Effector memory CD4-positive, alpha-beta T cell (primary cell): Measurements from ENCODE around the gene FFAR1.
"Not testable (repeated sequence)": the region's sequence is repeated elsewhere in the genome, so short reads cannot be mapped to it uniquely, and the experiment has no call there.

Experiments
- DNase-seq, 3 donors: peaks; one replicate each; pipeline ENCODE4 v3.0.0-alpha.2; 2020
- H3K27ac ChIP-seq: 2 replicates; pipeline ENCODE4 v1.7.0; 2013; ENCODE audit warnings: mild to moderate bottlenecking, low read length, moderate library complexity; ENCODE audit not compliant: insufficient read depth, poor library complexity, severe bottlenecking
- H3K27me3 ChIP-seq: replicated peaks from 2 replicates; pipeline ENCODE4 v1.7.0; 2013; ENCODE audit warnings: mild to moderate bottlenecking, low read length; ENCODE audit not compliant: insufficient read depth, control insufficient read depth, poor library complexity, severe bottlenecking
- H3K36me3 ChIP-seq: 2 replicates; pipeline ENCODE4 v1.7.0; 2013; ENCODE audit warnings: mild to moderate bottlenecking, low read length, moderate library complexity; ENCODE audit not compliant: control insufficient read depth, insufficient read depth
- H3K4me1 ChIP-seq: 2 replicates; pipeline ENCODE4 v1.7.0; 2013; ENCODE audit warnings: low read length, mild to moderate bottlenecking; ENCODE audit not compliant: control insufficient read depth, insufficient read depth, poor library complexity, severe bottlenecking
- H3K4me3 ChIP-seq: 2 replicates; pipeline ENCODE4 v1.7.0; 2013; ENCODE audit warnings: low read length, low read depth, mild to moderate bottlenecking; ENCODE audit not compliant: insufficient read depth, poor library complexity, severe bottlenecking
- H3K9me3 ChIP-seq: 2 replicates; pipeline ENCODE4 v1.7.0; 2013; ENCODE audit warnings: mild to moderate bottlenecking, low read length, moderate library complexity; ENCODE audit not compliant: control insufficient read depth

Gene FFAR1

GRCh38 chr19:35350591-35350990, 2.9 kb downstream of the FFAR1 start:
- Histone ChIP-seq H3K27me3 (no peaks in the 10 kb centered on the region), H3K9me3 (no peaks in the 10 kb centered on the region), H3K4me1 (peaks cover 33% of the 10 kb centered on the region), H3K4me3 (no peak overlapping the region), H3K36me3 (no peaks in the 10 kb centered on the region), H3K27ac (no peak overlapping the region)
- no peak for DNase-seq

DNA sequence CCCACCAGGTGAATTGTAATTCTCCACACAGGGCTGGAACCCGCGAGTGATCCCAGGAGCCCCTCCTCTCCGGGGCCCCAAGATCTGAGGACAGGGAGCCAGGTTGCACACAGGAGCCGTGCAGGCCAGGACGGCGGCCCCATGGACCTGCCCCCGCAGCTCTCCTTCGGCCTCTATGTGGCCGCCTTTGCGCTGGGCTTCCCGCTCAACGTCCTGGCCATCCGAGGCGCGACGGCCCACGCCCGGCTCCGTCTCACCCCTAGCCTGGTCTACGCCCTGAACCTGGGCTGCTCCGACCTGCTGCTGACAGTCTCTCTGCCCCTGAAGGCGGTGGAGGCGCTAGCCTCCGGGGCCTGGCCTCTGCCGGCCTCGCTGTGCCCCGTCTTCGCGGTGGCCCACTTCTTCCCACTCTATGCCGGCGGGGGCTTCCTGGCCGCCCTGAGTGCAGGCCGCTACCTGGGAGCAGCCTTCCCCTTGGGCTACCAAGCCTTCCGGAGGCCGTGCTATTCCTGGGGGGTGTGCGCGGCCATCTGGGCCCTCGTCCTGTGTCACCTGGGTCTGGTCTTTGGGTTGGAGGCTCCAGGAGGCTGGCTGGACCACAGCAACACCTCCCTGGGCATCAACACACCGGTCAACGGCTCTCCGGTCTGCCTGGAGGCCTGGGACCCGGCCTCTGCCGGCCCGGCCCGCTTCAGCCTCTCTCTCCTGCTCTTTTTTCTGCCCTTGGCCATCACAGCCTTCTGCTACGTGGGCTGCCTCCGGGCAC, 3.9 kb downstream of the FFAR1 start:
- no peak for DNase-seq
- peaks cover 23% of the 10 kb centered on the region for H3K4me1 ChIP-seq
- H3K27ac ChIP-seq, result no peak overlapping the region
- H3K36me3 ChIP-seq, result no peaks in the 10 kb centered on the region
- no peak overlapping the region for H3K4me3 ChIP-seq
- no peaks in the 10 kb centered on the region for H3K9me3 ChIP-seq
- no peaks in the 10 kb centered on the region for H3K27me3 ChIP-seq

GRCh38 chr19:35352177-35352447, 4.4 kb downstream of the FFAR1 start:
- Histone ChIP-seq H3K4me1 (peaks cover 18% of the 10 kb centered on the region), H3K27ac (no peak overlapping the region), H3K9me3 (no peaks in the 10 kb centered on the region), H3K27me3 (no peaks in the 10 kb centered on the region), H3K4me3 (no peak overlapping the region), H3K36me3 (no peaks in the 10 kb centered on the region)
- no peak for DNase-seq

DNA sequence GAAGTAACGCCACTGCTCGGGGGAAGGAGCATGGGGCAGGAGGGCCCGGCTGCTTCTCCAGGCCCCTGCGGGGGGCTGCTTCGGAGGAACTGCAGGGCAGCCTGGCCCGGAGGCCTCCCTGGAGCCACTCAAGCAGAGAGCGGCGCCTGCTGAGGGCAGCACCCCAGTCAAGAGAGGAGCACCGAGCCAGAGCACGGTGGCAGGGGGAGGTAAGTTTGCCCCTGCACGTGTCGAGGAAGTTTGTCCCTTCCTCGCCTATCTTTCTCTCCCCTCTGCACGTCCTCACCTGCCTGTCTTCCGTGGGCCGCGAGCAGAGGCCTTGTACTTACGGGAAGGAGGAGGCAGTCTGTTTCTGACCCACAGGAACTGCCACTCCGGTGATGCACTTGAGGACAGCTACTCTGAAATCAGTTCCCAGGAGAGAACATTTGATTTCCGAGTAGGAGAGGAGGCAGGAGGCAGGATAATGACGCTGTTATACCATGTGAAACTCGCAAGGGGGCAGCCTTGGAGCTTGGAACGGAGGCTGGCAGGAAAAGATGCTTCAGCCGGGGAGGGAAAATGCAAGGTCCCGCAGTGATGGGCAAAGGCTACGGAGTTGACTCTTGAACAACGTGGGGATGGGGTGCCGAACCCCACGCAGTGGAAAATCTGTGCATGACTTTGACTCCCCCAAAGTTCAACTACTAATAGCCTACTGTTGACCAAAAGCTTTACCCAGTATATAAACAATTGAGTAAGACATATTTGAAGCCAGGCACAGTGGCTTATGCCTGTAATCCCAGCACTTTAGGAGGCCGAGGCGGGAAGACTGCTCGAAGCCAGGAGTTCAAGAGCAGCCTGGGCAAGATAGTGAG, 5.0 kb downstream of the FFAR1 start:
- peak; percentile 34 to 58 (median 43) for DNase-seq
- no peak overlapping the region for H3K4me3 ChIP-seq
- no peaks in the 10 kb centered on the region for H3K36me3 ChIP-seq

GRCh38 chr19:35353635-35354034, 5.9 kb downstream of the FFAR1 start:
- Histone ChIP-seq H3K4me1 (peaks cover 12% of the 10 kb centered on the region), H3K9me3 (no peaks in the 10 kb centered on the region), H3K27me3 (no peaks in the 10 kb centered on the region), H3K27ac (no peak overlapping the region), H3K4me3 (no peak overlapping the region), H3K36me3 (no peaks in the 10 kb centered on the region)
- DNase-seq, result no peak

More for the DNA sequence above, 5.0 kb downstream of the FFAR1 start:
- H3K27ac ChIP-seq, result no peak overlapping the region
- peaks cover 13% of the 10 kb centered on the region for H3K4me1 ChIP-seq
- no peaks in the 10 kb centered on the region for H3K27me3 ChIP-seq
- no peaks in the 10 kb centered on the region for H3K9me3 ChIP-seq

DNA sequence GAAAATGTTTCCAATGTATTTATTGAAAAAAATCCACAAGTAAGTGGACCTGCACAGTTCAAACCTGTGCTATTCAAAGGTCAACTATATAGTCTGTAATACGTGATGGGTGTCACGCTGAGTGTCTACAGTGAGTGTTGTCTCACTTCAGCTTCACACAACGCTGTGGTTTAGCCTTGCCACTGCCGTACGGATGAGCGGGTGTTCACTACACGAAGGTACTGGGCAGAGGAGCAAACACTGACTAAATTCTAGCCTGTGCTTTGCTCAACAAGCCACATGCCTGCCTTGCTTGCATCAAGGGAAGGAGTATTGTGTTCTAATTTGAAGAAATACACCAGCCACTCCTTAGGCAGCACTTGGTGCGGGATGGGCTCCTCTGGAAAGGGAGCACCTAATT, 7.2 kb downstream of the FFAR1 start:
- Histone ChIP-seq H3K4me3 (no peak overlapping the region), H3K9me3 (no peaks in the 10 kb centered on the region), H3K36me3 (no peaks in the 10 kb centered on the region), H3K27me3 (no peaks in the 10 kb centered on the region), H3K27ac (no peak overlapping the region), H3K4me1 (peaks cover 12% of the 10 kb centered on the region)
- DNase-seq, result no peak

GRCh38 chr19:35355791-35356460, 8.2 kb downstream of the FFAR1 start:
- no peaks in the 10 kb centered on the region for H3K36me3 ChIP-seq
- H3K27ac ChIP-seq, result no peak overlapping the region
- H3K9me3 ChIP-seq, result no peaks in the 10 kb centered on the region
- H3K4me3 ChIP-seq, result no peak overlapping the region
- DNase-seq, result no peak
- no peaks in the 10 kb centered on the region for H3K27me3 ChIP-seq
- H3K4me1 ChIP-seq, result peaks cover 12% of the 10 kb centered on the region

- no peak within 1 kb of the TSS for H3K4me3 ChIP-seq
- H3K9me3 ChIP-seq, result no peaks in the 10 kb centered on the region
- no peak within 1 kb of the TSS for H3K27ac ChIP-seq
- no peaks in the 10 kb centered on the region for H3K36me3 ChIP-seq
- H3K4me1 ChIP-seq, result peaks cover 6% of the 10 kb centered on the region
- no peaks in the 10 kb centered on the region for H3K27me3 ChIP-seq
- DNase-seq, result no peak
These were observed 10.3 kb downstream of the FFAR1 start, which contains the start of gene FFAR3 for GRCh38 chr19:35357867-35358573. TSS of gene FFAR3 (plus strand) at chr19:35358460. CDS start at chr19:35358891, 431 bp downstream.

GRCh38 chr19:35358834-35359233, 11.1 kb downstream of the FFAR1 start:
- not testable (repeated sequence) for H3K4me1 ChIP-seq, H3K36me3 ChIP-seq, DNase-seq, H3K4me3 ChIP-seq, H3K27ac ChIP-seq, H3K27me3 ChIP-seq, H3K9me3 ChIP-seq
